DOHH2 (cell line): ENCODE results near the gene ZNF444.

Experiments
- H3F3A ChIP-seq: fragments of 200-600 bp; sonication (generic), shearing (Covaris generic); 2 replicates; pipeline ENCODE4 v1.6.0; 2016; ENCODE audit warnings: antibody characterized with exemption, mild to moderate bottlenecking; ENCODE audit not compliant: control insufficient read depth, insufficient read depth
- H3K27ac ChIP-seq: fragments of 200-600 bp; sonication (generic); 2 replicates; pipeline ENCODE4 v1.5.1; 2014; ENCODE audit warnings: low read depth, mild to moderate bottlenecking, low read length, moderate library complexity
- H3K27me3 ChIP-seq: fragments of 200-600 bp; sonication (generic); 2 replicates; pipeline ENCODE4 v1.6.1; 2014; ENCODE audit warnings: mild to moderate bottlenecking, low read length, mixed read lengths; ENCODE audit not compliant: control insufficient read depth
- H3K36me3 ChIP-seq: fragments of 200-600 bp; sonication (generic); 2 replicates; pipeline ENCODE4 v1.6.1; 2014; ENCODE audit warnings: mild to moderate bottlenecking, low read length, moderate library complexity, mixed read lengths; ENCODE audit not compliant: control insufficient read depth
- H3K4me1 ChIP-seq: fragments of 200-600 bp; sonication (generic); 2 replicates; pipeline ENCODE4 v1.6.1; 2014; ENCODE audit warnings: mild to moderate bottlenecking, low read length, mixed read lengths; ENCODE audit not compliant: control insufficient read depth
- H3K4me2 ChIP-seq: fragments of 200-600 bp; sonication (generic); 2 replicates; pipeline ENCODE4 v1.6.0; 2014; ENCODE audit warnings: mild to moderate bottlenecking, low read length, moderate library complexity
- H3K4me3 ChIP-seq: fragments of 200-600 bp; sonication (generic); 2 replicates; pipeline ENCODE4 v1.5.1; 2014; ENCODE audit warnings: mild to moderate bottlenecking, low read length, mixed read lengths
- H3K79me2 ChIP-seq: fragments of 200-600 bp; sonication (generic); 2 replicates; pipeline ENCODE4 v1.6.1; 2014; ENCODE audit warnings: mild to moderate bottlenecking, low read length, mixed read lengths; ENCODE audit not compliant: control insufficient read depth
- H3K9me2 ChIP-seq: fragments of 200-600 bp; sonication (generic); replicated peaks from 2 replicates; pipeline ENCODE4 v1.6.1; 2014; ENCODE audit warnings: mild to moderate bottlenecking, low read length, mixed read lengths; ENCODE audit not compliant: control insufficient read depth
- H3K9me3 ChIP-seq: fragments of 200-600 bp; sonication (generic); 2 replicates; pipeline ENCODE4 v1.6.1; 2014; ENCODE audit warnings: antibody characterized with exemption, low read length, mixed read lengths; ENCODE audit not compliant: control insufficient read depth, insufficient read depth
- H4K20me1 ChIP-seq: fragments of 200-600 bp; sonication (generic); 2 replicates; pipeline ENCODE4 v1.6.0; 2014; ENCODE audit warnings: low read depth, mild to moderate bottlenecking, antibody characterized with exemption, low read length, moderate library complexity; ENCODE audit not compliant: control insufficient read depth, insufficient read depth
- EZH2phosphoT487 ChIP-seq: fragments of 200-600 bp; sonication (generic); IDR thresholded peaks from 2 replicates; pipeline ENCODE4 v1.6.1; 2017; ENCODE audit warnings: borderline replicate concordance, mild to moderate bottlenecking, antibody characterized with exemption, low read length, moderate library complexity, mixed read lengths
- TF ChIP-seq, protein P1 (sequence below): fragments of 200-600 bp; sonication (generic); IDR thresholded peaks from one replicate; pipeline ENCODE4 v1.5.1; 2014; ENCODE audit warnings: antibody characterized with exemption, mild to moderate bottlenecking, low read depth, low read length; ENCODE audit not compliant: poor library complexity, severe bottlenecking

ZNF444 gene

DNA sequence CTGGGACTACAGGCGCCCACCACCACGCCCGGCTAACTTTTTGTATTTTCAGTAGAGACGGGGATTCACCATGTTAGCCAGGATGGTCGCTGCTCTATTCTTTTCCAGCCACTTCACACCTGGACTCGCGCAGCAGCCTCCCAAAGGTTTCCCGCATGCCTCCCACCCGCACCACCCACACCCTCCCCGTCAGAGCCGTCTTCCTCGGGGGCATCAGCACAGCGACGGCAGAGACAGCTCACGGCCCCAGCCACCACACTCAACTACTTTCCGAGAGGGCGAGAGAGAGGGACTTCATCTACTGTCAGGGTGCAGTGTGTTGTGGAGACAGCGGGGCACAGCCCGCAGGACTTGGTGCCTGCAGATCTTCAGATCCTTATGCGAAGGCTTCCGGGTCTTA lies 25.6 kb upstream of the ZNF444 start:
- H3K4me3 ChIP-seq, result no peak overlapping the region
- H3F3A ChIP-seq, result peaks cover 7% of the 10 kb centered on the region
- peaks cover 71% of the 10 kb centered on the region for H3K4me1 ChIP-seq
- no peaks in the 10 kb centered on the region for H3K27me3 ChIP-seq
- H3K79me2 ChIP-seq, result peaks cover 100% of the 10 kb centered on the region
- TF ChIP-seq EZH2phosphoT487, result no peak
- TF ChIP-seq, protein P1, sequence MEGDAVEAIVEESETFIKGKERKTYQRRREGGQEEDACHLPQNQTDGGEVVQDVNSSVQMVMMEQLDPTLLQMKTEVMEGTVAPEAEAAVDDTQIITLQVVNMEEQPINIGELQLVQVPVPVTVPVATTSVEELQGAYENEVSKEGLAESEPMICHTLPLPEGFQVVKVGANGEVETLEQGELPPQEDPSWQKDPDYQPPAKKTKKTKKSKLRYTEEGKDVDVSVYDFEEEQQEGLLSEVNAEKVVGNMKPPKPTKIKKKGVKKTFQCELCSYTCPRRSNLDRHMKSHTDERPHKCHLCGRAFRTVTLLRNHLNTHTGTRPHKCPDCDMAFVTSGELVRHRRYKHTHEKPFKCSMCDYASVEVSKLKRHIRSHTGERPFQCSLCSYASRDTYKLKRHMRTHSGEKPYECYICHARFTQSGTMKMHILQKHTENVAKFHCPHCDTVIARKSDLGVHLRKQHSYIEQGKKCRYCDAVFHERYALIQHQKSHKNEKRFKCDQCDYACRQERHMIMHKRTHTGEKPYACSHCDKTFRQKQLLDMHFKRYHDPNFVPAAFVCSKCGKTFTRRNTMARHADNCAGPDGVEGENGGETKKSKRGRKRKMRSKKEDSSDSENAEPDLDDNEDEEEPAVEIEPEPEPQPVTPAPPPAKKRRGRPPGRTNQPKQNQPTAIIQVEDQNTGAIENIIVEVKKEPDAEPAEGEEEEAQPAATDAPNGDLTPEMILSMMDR, result no peak
- no peaks in the 10 kb centered on the region for H3K9me3 ChIP-seq
- no peak overlapping the region for H3K27ac ChIP-seq
- peaks cover 20% of the 10 kb centered on the region; the same call in 1 of the 2 replicates for H4K20me1 ChIP-seq
- no peak overlapping the region for H3K4me2 ChIP-seq
- no peaks in the 10 kb centered on the region for H3K9me2 ChIP-seq
- H3K36me3 ChIP-seq, result peaks cover 40% of the 10 kb centered on the region

DNA sequence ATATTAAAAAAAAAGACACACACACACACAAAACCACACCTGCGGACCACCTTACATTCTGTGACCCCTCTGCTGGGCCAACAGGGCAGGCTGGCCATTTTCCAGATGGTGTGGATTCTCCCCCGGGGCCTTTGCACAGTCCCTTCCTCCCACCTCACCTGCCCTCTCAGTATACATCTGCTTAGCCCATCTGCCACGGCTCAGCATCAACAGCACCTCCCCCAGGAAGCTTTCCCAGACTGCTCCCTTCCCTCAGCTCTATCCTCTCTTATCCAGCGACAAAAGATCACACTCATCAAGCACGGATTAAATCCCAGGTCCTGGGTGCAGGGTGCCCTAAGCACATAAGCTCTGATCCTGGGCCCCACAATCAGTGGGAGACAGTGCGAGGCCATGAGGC lies 24.5 kb upstream of the ZNF444 start:
- Histone ChIP-seq H3K4me3 (no peak overlapping the region), H3K27me3 (no peaks in the 10 kb centered on the region), H3F3A (peaks cover 7% of the 10 kb centered on the region), H3K9me3 (no peaks in the 10 kb centered on the region), H3K4me2 (no peak overlapping the region), H3K36me3 (peaks cover 38% of the 10 kb centered on the region), H4K20me1 (peaks cover 15% of the 10 kb centered on the region; the same call in 1 of the 2 replicates), H3K9me2 (no peaks in the 10 kb centered on the region), H3K4me1 (peaks cover 60% of the 10 kb centered on the region), H3K27ac (no peak overlapping the region), H3K79me2 (peaks cover 90% of the 10 kb centered on the region)
- TF ChIP-seq, protein P1, result no peak
- TF ChIP-seq EZH2phosphoT487, result no peak

DNA sequence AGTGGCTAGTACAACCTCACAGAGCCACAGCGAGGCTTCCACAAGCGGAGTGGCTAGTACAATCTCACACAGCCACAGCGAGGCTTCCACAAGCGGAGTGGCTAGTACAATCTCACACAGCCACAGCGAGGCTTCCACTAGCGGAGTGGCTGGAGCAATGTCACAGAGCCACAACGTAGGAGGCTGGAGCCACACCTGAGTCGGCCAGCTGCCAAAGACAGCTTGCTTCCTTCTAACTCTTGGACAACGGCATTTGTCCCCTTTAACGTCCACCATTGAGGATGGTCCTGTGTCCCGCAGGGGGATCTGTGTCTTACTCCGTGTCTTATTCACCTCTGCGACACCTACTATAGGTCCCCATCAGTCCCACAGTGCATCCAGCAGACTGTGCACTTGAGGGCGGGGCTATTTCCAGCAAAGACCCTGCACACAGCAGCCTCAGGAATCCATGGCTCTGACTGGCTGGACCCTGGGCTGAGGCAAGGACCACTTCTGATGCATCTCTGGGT lies 23.7 kb upstream of the ZNF444 start:
- peaks cover 35% of the 10 kb centered on the region for H3K36me3 ChIP-seq
- no peaks in the 10 kb centered on the region for H3K27me3 ChIP-seq
- H3K9me3 ChIP-seq, result no peaks in the 10 kb centered on the region
- no peak for TF ChIP-seq EZH2phosphoT487
- TF ChIP-seq, protein P1, result no peak
- no peak overlapping the region for H3K27ac ChIP-seq
- H3F3A ChIP-seq, result peaks cover 3% of the 10 kb centered on the region
- H3K4me1 ChIP-seq, result peaks cover 60% of the 10 kb centered on the region
- peaks cover 82% of the 10 kb centered on the region for H3K79me2 ChIP-seq
- no peak overlapping the region for H3K4me2 ChIP-seq
- peaks cover 10% of the 10 kb centered on the region; the same call in 1 of the 2 replicates for H4K20me1 ChIP-seq
- no peak overlapping the region for H3K4me3 ChIP-seq
- H3K9me2 ChIP-seq, result no peaks in the 10 kb centered on the region
